CD4-positive, alpha-beta T cell treated with Interleukin-15 for 4 hours (primary cell): ENCODE measurements around the gene MED13L.

Experiments
- DNase-seq: peaks from one replicate; pipeline ENCODE4 v3.0.0-alpha.2; 2020; ENCODE audit warnings: low spot score

Gene MED13L

GRCh38 chr12:115968211-115968610 lies 309.3 kb downstream of the MED13L start:
- no peak for DNase-seq

- DNase-seq: no peak
These were observed 311.1 kb downstream of the MED13L start for GRCh38 chr12:115966376-115966775.

DNA sequence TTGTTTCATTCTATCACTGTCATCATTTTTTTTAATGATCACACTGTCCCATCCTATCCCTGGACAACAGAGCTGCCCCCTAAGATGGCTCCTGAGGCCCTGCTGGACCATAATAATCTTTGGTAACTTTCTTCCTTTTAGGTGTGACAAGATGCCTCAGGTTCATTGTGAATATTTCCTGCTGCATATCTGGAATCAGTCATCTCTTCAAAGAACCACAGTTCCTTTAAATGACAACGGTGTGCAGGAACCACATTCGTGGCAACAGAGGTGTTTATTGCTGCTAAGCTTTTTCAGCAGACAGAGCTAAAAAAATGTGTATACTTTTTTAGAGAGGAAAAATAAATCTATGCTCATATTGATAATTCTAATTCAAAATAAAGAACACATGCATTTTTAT lies 312.9 kb downstream of the MED13L start:
- no peak for DNase-seq

DNA sequence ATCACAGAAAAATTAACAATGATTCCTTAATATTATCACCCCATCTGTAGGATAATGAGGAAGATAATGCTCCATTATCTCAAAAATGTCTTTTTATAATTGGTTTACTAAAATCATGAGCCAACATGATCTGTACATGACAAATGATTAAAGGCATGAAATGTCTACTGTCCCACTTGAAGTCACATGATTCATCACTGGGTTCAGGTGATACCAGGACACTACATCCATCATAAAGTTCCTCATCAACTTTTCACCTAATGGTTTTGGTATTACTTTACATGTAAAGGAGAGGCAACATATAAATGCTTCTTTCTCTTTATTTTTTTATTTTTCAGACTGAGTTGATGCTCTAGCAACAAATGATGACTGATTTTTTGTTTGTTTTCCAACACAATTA lies 313.3 kb downstream of the MED13L start:
- no peak for DNase-seq

GRCh38 chr12:115962216-115962615 lies 315.3 kb downstream of the MED13L start:
- DNase-seq: no peak

DNA sequence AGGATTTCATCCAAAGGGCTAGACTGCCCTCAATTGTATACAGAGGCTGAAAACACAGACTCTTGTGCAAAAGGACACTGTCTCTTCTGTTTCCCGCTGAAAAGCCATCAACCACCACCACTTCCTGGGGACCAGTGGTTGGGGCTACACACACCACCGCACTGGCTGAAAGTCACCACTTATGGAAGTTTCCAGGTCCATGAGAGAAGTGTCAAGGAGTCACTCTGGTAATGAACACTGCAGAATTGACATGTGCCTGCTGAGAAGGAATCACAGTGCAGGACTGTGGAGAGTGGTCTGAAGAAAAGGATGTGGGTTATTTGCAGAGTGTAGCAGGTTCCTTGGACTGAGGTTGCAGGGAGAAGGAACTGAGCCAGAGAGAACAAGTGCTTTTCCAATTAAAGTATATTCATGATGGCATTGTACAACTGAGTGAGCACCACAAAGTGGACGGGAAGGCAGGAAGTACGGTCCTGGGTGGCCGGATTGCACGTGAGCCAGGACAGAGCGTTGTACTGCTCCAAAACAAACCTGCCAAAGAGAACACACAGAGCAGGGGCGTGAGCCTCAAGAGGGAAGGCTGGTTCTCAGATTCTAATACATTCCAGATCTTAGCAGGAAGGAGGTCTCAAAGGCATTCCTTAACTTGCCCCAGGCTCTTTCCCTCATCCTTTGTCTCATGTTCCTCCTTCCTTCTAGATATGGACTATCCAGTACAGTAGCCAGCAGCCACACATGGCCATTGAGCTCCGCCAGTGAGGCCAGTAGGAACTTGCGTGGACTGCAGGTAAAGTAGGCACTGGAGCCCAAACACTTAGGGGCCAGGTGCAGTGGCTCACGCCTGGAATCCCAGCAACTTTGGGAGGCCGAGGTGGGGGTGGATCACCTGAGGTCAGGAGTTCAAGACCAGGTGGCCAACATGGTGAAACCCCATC lies 316.4 kb downstream of the MED13L start:
- no peak for DNase-seq

DNA sequence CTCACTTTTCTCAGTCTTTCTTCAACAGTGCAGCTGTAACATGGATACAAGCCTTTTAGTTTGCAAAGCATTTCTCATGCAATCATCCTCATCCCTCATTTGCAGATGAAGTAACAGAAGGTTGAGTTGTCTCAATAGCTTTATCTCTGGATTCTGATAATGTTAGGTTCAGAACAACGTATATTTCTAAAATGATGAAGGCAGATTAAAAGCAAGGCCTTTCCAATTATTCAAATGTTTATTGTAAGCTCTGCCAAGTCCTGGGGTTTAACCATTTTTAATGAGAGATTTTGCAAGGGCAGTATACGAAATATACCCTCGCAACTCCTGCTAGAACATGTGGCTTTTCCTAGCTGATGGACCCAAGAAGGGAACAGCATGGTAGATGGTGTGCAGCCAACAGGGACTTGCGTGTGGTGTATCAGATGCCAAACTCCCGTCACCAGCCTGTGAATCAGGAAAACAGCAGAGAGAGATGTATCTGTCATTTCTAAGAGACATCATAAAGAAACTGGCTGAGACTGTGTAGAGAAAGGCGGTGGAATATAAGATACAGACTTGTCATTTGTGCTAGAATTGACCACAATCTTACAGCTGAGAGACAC lies 319.7 kb downstream of the MED13L start:
- DNase-seq: no peak

- no peak for DNase-seq
These were observed 320.8 kb downstream of the MED13L start for GRCh38 chr12:115956659-115957058.

DNA sequence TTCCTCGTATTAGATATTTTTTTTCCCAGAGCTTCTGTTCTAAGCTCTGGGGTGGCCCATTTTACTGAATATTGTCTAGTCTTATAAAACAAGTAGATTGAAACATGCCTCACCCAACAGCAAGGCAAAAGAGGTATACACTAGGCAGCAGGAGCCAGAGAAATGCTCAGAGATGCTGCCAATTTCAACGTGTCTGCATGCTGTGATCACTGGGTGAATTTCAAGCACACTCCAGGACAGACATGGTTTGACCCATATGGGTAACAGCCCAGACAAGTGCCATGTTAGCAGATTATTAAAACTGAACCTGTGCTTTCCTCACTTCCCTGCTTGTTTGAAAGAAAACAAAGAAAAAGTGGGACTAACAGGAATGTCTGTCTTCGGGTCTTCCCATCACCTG lies 321.3 kb downstream of the MED13L start:
- no peak for DNase-seq

DNA sequence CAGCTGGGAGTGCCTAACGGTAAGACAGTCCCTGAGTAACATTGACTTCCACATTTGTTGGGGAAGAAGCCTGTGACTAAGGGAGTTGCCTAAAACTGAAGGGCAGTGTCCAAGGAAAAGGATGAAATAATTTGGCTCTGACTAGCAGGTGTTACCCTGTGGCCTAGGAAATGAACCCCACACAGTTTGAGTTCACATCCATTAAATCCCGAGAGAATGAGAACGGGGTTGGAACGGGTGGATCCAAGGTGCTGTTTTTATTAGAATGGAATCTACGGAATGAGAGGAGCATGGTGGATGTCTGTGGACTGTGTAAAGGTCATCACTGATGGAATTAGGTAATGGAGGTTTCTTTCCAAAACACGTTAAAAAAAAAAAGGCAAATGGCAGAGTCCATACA lies 324.0 kb downstream of the MED13L start:
- no peak for DNase-seq

- no peak for DNase-seq
These were observed 324.5 kb downstream of the MED13L start for GRCh38 chr12:115953031-115953430.

GRCh38 chr12:115950959-115951358 lies 326.5 kb downstream of the MED13L start:
- DNase-seq: no peak

- no peak for DNase-seq
These were observed 327.8 kb downstream of the MED13L start for GRCh38 chr12:115949675-115950074.

DNA sequence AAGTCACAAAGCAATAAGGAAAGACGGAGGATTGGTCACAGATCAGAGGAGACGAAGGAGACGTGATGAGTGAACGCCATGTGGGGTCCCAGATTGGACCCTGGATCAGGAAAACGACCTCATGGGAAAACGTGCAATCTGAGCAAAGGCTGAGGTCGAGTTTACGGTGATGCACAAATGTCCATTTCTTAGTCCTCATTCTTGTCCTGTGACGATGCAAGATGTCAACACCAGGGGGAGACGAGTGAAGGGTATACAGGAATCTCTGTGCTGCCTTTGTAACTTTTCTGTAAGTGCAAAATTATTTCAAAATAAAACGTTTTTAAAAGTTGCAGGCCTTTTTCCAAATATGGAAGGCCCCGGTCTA lies 329.8 kb downstream of the MED13L start:
- no peak for DNase-seq

GRCh38 chr12:115946867-115947695 lies 330.4 kb downstream of the MED13L start:
- DNase-seq: no peak

- no peak for DNase-seq
These were observed 331.4 kb downstream of the MED13L start for GRCh38 chr12:115946092-115946491.

- DNase-seq: no peak
These were observed 332.0 kb downstream of the MED13L start for GRCh38 chr12:115945491-115945885.

- DNase-seq: no peak
These were observed 332.5 kb downstream of the MED13L start for GRCh38 chr12:115944837-115945490.

GRCh38 chr12:115944392-115944742 lies 333.1 kb downstream of the MED13L start:
- DNase-seq: no peak

- DNase-seq: no peak
These were observed 333.7 kb downstream of the MED13L start for GRCh38 chr12:115943630-115944391.

DNA sequence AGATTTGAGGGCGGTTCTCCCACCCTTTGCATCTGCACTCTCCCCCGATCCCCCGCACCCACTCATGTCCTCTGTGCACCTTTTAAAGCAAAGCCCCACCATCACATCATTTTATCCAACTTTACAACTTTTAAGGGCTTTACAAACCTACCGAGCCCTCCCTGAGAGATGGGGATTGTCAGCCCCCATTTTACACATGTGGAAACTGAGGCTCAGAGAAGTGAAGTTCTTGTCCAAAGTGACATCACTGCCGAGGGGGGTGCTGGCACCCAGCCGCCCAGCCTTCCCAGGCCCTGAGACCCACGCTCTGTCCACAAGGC lies 334.2 kb downstream of the MED13L start:
- DNase-seq: no peak

DNA sequence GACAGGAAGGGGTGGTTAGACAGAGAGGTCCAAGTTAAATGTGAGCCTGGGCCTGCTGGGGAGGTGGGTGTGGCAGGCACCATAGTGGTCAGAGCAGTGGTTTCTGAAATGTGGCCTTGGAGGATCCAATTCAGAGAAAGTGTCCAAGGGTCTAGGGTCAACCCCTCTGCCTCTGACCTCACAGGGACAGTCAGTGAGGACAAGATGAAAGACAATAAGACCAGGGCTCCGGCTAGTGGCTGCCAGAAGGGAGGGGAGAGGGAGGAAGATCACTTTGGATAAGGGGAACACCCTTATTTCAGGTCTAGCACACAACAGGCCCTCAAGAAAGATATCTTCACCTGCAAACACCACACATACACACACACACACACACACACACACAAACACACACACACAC lies 335.1 kb downstream of the MED13L start:
- DNase-seq: no peak
